Brain microvascular endothelial cell (primary cell): ENCODE data around the gene IL17REL.

Experiments used
- DNase-seq: peaks from one replicate; pipeline ENCODE4 v3.0.0-alpha.2; 2020
- H3K27ac ChIP-seq: fragments of 250-450 bp; sonication (Bioruptor Pico); 2 replicates; pipeline ENCODE4 v1.5.1; 2020; ENCODE audit warnings: mild to moderate bottlenecking, moderate library complexity
- H3K27me3 ChIP-seq: fragments of 250-450 bp; sonication (Bioruptor Pico); replicated peaks from 2 replicates; pipeline ENCODE4 v1.5.1; 2020; ENCODE audit warnings: mild to moderate bottlenecking
- H3K36me3 ChIP-seq: fragments of 250-450 bp; sonication (Bioruptor Pico); replicated peaks from 2 replicates; pipeline ENCODE4 v1.5.1; 2020; ENCODE audit warnings: mild to moderate bottlenecking
- H3K4me3 ChIP-seq: 2 replicates; pipeline ENCODE4 v1.5.1; 2011; ENCODE audit warnings: low read depth, mild to moderate bottlenecking, control low read depth, low read length, moderate library complexity
- CTCF ChIP-seq: IDR thresholded peaks from 2 replicates; pipeline ENCODE4 v1.5.1; 2011; ENCODE audit warnings: low read depth, mild to moderate bottlenecking, moderate library complexity, low read length, control low read depth, inconsistent platforms; ENCODE audit errors: missing control alignments
- in situ Hi-C: cut with HindIII; loops from 2 replicates; pipeline ENCODE4 v1.10.0; 2017; ENCODE audit warnings: low sequenced_read_pairs, low pct_ligation_motif_present

Gene IL17REL

GRCh38 chr22:49971232-49972162 is 41.1 kb downstream of the IL17REL start:
- peak overlapping the region; percentile 47 for H3K4me3 ChIP-seq
- H3K27ac ChIP-seq = peak overlapping the region; percentile 1
- no peaks in the 10 kb centered on the region for H3K27me3 ChIP-seq
- no peak for TF ChIP-seq CTCF
- in situ Hi-C loops = no loop called here
- H3K36me3 ChIP-seq = no peaks in the 10 kb centered on the region
- DNase-seq = peak; percentile 9

- in situ Hi-C loops = no loop called here
- peak overlapping the region; percentile 1 for H3K27ac ChIP-seq
Measured at GRCh38 chr22:49970528-49971231, 41.9 kb downstream of the IL17REL start.

GRCh38 chr22:49969751-49970527 is 42.6 kb downstream of the IL17REL start:
- Histone ChIP-seq H3K4me3 (no peak overlapping the region), H3K27ac (no peak overlapping the region), H3K27me3 (no peaks in the 10 kb centered on the region), H3K36me3 (peaks cover under 1% of the 10 kb centered on the region)
- no peak for TF ChIP-seq CTCF
- in situ Hi-C loops = no loop called here
- no peak for DNase-seq

More at GRCh38 chr22:49970528-49971231, 41.9 kb downstream of the IL17REL start:
- H3K4me3 ChIP-seq = peak overlapping the region; percentile 47
- no peak for TF ChIP-seq CTCF
- DNase-seq = peak; percentile 87
- H3K27me3 ChIP-seq = no peaks in the 10 kb centered on the region
- no peaks in the 10 kb centered on the region for H3K36me3 ChIP-seq

GRCh38 chr22:49968831-49969661 is 43.5 kb downstream of the IL17REL start:
- peaks cover 5% of the 10 kb centered on the region for H3K36me3 ChIP-seq
- no peak for DNase-seq
- H3K27me3 ChIP-seq = no peaks in the 10 kb centered on the region
- no peak for TF ChIP-seq CTCF
- in situ Hi-C loops = no loop called here
- no peak overlapping the region for H3K4me3 ChIP-seq
- no peak overlapping the region for H3K27ac ChIP-seq

- in situ Hi-C loops = no loop called here
- no peak overlapping the region for H3K27ac ChIP-seq
Measured at GRCh38 chr22:49968313-49968830, 44.2 kb downstream of the IL17REL start.

More at GRCh38 chr22:49968313-49968830, 44.2 kb downstream of the IL17REL start:
- TF ChIP-seq CTCF = no peak
- H3K4me3 ChIP-seq = no peak overlapping the region
- no peak for DNase-seq
- no peaks in the 10 kb centered on the region for H3K27me3 ChIP-seq
- peaks cover 7% of the 10 kb centered on the region for H3K36me3 ChIP-seq
